SIG-M5 treated with dmso at 0.1 percent for 504 hours (cell line): Measurements from ENCODE around the gene CEP43.
A peak's percentile ranks its signal among the peaks of the same experiment; 100 is the strongest.
"Not testable (repeated sequence)": the region's sequence is repeated elsewhere in the genome, so short reads cannot be mapped to it uniquely, and the experiment has no call there.

ENCODE experiments used
- DNase-seq: peaks from one replicate; lab custom pipeline; 2025; ENCODE audit not compliant: unreplicated experiment; lab: John Stamatoyannopoulos, UW

The CEP43 gene, protein sequence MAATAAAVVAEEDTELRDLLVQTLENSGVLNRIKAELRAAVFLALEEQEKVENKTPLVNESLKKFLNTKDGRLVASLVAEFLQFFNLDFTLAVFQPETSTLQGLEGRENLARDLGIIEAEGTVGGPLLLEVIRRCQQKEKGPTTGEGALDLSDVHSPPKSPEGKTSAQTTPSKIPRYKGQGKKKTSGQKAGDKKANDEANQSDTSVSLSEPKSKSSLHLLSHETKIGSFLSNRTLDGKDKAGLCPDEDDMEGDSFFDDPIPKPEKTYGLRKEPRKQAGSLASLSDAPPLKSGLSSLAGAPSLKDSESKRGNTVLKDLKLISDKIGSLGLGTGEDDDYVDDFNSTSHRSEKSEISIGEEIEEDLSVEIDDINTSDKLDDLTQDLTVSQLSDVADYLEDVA

DNA sequence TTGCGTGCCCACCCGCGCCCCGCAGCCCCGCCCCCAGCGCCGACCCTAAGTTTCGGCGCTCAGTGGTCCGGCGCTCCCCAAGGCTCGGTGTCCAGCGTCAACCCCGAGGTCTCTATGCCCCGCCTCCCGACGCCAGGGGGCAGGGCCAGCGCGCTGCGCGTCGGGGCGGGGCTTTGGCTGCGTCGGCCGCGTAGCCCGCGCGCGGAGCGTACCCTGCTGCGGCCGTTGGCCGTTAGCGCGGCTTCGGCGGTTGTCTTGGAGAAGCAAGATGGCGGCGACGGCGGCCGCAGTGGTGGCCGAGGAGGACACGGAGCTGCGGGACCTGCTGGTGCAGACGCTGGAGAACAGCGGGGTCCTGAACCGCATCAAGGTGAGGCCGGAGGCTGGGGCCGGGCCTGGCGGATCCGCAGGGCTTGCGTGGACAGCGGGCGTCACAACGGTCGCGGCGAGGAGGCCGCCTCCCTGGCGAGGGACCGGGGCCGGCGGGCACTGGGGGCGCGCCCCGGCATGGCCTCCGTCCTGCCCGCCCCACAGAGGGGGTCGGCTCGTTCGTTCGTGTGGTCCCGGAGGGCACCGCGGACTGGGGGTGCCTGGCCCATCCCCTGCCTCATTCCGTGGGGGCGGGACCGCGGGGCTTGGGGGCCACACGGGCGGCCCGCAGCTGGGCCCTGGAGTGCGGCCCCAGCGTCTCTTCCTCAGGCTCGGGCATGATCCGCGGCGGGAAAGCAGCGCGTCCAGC, at the start of gene CEP43:
TSS of gene CEP43 (plus strand) at position 253 of the 739 bp plus-strand sequence. CDS start at position 269, 16 bp downstream.
- peak; percentile 83 for DNase-seq

DNA sequence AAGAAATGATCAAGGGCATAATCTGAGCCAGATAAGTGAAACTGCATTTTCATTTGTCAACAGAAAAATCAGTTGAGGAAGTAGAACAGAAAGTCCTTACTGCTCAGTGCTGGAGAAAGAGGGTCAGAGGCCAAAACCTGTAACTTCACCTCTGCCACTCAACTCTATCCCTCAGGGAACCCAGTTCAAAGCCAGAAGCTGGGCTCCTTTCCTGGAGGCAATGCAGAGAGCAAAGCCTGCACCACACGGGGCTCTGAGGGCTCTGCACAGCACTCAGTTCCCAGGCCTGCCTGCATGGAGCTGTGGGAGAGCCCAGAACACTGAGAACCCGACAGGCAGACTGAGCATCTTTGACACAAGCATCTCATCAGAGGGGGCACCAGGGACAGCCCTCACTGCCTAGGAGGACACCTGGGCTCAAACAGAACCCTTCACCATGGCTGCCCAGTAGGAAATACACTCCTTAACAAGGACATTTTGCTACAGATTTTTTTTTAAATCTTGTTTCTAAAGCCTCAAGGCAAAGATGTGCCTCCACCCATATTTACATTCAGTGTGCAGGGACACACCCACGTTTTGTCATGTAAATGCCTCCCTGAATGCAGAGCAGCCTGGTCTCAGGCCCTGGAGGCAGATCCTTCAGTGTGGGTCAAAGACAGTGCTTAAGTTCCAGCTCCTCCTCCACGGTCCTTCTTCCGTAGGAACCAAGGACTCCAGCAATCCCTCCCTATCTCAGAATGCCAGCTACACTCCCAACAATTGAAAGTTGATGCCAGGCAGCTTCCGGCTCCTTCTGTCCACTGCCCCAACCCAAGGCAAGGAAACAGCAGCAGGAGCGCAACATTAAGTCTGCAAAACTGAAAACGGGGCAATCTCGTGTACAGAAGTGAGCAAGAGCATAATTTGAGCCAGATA, 49.4 kb upstream of the CEP43 start:
- DNase-seq, result peak; percentile 6

DNA sequence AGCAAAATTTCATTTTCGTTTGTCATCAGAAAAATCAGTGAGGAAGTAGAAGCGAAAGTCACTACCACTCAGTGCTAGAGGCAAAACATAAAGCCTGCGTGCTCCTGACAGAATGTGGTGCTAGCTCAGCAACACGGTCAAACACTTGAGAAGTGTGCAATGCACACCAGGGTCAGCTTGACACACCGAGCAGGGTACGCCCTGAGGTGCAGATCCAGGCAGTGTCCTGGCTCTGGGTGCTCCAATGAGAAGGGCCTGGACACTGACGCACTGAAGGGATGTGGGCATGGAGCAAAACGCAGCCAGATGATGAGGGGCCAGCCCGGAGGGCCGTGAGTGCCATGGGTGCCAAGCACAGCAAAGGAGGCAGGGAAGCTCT, 48.8 kb upstream of the CEP43 start:
- DNase-seq, result no peak

DNA sequence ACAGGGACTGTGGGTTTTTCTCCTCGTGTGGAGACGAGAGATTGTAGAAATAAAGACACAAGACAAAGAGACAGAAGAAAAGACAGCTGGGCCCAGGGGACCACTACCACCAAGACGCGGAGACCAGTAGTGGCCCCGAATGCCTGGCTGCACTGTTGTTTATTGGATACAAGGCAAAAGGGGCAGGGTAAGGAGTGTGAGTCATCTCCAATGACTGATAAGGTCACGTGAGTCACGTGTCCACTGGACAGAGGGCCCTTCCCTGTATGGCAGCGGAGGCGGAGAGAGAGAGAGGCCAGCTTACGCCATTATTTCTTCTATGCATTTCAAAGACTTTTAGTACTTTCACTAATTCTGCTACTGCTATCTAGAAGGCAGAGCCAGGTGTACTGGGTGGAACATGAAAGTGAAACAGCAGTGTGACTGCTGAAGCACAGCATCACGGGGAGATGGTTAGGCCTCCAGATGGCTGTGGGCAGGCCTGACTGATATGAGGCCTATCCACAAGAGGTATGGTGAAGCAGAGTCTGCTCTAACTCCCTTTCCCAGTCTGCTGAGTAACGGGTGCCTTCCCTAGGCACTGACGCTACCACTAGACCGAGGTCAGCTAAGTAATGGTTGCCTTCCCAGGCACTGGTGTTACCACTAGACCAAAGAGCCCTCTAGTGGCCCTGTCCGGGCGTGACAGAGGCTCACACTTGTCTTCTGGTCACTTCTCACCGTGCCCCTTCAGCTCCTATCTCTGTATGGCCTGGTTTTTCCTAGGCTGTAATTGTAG, 48.1 kb upstream of the CEP43 start:
- DNase-seq, result not testable (repeated sequence)

DNA sequence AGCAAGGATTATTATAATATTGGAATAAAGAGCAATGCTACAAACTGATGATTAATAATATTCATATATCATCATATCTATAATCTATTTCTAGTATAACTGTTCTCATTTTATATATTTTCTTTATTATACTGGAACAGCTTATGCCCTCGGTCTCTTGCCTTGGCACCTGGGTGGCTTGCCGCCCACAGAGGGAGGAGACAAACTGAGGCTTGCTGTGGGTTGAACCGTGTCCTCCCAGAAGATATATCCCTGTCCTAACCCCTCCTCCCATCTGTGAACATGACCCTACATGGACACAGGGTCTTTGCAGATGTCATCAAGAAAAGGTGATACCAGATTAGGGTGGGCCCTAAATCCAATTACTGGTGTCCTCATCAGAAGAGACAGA, 47.5 kb upstream of the CEP43 start:
- DNase-seq, result no peak

DNA sequence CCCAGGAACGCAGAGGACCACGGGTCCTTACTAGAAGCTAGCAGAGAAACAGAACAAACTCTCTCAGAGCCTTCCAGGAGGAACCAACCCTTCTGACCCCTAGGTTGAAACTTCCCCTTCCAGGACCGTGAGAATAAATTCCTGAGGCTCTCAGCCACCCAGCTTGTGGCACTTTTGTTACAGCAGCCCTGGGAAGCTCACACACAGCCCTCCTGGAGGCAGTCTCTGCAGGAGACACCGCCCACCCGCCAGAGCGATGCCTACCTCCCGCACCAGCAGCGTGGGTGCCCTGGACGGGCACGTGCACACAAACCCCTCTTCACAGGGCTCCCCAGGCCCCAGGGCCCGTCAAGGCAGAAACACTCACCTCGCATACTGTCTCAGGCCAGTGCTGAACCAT, 47.1 kb upstream of the CEP43 start:
- DNase-seq, result no peak

DNA sequence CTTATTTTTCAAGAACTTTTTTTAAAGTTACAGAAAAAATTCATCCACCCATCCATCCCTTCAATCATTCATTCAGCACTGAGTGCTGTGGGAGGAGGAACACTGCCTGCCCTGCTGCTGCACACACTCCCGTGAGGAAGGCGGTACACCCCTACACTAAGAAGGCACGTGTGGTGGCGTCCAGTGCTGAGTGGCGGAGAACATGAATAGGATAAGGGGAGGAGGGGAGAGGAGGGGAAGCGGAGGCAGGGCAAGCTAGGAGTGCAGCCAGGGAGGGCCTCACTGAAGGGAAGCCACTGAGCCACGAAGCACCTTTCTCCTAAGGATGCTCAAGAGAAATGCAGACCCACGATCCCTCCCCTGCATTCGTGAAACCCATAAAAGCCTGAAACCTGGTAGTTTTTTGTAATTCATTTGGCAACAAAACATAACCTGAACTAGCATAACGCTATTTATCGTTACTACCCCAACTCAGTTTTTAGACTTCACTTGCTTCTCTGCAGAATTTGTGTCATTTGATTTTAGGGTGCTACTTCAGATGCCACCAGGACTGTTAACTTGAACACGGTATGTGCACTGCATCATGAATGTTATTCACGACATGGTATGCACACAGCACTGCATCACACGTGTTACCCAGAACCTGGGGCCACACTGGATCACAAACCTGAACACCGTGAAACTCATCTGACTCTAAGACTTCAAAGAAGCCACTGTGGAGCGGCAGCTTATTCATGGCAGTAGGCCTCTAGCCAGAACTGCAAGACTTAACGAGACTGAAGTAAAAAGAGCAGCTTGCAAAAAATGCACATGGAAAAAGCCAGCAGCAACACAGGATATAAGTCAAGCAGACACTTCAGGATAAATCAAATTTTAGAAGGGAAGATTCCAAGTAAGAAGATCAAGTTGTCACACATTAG, 46.4 kb upstream of the CEP43 start:
- no peak for DNase-seq

DNA sequence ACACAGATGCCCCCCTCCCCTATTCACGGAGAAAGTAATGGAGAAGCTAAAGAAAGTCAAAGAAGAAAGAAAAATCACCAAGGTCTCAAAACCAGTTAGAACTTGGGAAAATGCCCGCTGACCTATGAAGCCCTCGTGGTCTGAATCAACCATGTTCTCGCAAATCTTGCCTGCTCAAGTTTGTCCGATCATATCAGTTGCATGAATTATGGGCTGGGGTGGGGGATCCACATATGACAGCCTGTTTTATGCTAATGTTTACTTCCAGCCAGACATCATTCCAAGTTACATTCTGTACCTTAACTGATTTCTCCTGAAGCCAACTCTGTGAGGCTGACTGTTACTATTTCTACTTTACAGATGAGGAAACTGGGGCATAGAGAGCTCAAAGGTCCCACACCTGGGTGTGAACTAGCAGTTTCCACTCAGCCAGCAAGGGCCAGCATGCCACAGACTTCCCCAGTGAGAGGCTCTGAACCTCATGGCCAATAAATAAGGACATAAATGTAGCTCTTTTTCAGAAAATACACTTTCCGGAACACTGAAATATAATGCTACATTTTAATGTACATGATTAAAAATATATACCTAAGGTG, 45.0 kb upstream of the CEP43 start:
- no peak for DNase-seq

DNA sequence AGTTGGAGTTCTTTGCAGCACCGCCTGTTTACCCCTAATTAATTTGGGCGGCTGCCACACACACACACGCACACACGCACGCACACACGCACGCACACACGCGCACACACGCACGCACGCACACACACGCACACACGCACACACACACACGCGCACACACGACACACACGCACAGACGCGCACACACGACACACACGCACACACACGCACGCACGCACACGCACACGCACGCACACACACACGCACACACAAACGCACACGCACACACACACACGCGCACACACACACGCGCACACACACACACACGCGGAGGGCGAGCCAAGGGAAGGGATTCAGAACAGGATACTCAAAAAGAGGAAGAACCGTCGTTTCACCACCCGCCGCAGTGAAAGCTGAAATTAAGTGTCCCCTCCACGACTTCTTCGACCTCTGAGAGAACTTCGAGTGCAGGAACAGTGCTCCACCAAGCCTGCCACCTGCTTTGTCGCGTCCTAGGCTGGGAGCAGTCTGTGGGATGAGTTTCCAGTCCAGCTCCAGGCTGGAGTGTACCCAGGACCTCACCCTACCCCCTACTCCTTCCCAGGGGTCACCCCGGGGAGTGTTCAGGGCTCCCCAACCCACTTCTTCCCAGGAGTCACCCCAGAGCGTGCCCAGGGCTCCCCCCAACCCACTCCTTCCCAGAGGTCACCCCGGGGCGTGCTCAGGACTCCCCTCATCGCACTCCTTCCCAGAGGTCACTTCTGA, 43.9 kb upstream of the CEP43 start:
- peak; percentile 90 for DNase-seq

DNA sequence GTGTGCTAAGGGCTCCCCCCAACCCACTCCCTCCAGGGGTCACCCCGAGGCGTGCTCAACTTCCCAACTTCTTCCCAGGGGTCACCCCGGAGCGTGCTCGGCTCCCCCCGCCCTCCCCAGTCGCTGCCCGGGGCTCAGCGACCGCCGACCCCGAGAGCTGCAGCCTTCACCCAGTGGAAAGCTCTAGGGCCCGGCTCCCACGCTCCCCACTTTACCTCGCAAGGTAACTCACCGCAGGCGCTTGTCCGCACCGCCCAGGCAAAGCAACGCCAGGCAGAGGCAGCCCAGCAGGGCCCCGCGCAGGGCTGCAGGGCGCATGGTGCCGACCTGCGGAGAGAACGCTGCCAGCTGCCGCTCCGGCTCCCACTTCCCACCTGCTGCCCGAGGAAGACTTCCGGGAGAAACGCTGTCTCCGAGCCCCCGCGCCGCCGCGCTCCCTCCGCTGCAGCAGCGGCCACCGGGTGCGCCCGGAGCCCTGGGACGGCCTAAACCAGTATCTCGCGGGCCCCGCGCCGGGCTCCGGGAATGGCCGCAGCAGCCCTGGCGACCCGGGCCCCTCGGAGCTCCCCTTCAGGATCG, 43.2 kb upstream of the CEP43 start:
- peak; percentile 23 for DNase-seq

DNA sequence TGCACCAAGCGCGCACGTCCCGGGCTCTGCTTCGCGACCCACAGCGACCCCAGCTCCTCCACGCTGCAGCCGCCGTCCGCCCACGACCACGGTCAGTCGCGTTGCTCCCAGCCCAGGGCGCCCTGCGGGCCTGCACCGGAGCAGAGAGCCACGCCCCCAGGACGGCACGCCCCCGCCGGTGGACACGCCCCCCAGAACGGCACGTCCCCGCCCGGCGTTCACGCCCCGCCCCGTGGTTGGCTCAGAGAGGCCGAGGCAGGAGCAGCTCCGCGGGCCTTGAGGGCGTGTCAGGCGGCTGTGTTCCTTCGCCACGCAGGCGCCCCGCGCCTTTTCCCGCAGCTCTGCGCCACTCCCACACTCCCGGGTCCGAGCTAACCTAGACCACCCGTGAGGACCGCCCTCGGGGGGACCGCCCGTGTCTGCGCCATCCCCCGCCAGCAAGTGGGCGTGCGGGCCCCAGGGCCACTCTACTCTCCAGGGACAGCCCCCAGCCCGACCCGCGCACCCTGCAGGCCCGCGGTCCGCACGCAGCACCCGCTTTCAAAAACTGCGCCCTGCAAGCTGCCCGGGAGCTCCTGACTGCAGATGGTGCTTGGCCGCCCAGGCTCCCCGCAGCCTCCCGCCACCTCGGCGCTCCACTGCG, 42.6 kb upstream of the CEP43 start, which contains the start of gene RNASET2:
TSS of gene RNASET2 (minus strand) at position 107 of the 643 bp plus-strand sequence. CDS start 368 bp downstream, outside the sequence.
- peak; percentile 77 for DNase-seq

DNA sequence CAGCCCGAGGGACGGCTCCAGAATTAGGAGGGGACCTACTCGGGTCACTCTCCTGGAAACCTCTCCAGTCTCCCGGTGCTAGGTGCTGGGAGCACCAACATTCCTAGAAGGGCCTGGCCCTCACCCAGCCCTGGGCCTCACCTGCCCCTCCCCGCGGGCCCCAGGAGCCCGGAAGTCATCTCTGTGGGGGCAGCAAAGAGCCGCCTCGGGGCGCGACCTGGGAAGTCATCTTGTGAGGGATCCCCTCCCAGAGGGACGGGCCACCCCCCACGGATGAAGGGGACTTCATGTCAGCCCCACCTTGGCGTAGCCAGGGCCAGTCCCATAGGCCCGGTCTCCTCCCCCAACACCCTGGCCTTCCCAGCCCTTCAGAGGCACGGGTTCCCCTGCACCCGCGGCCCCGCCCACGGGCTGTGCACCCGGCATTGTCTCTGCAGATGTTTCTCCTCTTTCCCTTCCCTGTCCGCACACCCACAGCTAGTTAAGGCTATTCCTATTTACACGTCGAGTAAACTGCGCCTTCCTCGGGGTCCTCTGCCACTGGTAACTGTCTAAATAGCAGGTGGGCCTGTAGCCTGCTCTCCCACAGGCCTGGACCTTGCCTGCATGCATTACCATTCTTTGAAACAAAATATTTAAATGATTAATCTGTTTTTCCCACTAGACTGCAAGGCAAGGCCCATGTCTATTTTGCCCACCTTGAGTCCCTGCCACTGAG, 42.0 kb upstream of the CEP43 start:
- peak; percentile 62 for DNase-seq

DNA sequence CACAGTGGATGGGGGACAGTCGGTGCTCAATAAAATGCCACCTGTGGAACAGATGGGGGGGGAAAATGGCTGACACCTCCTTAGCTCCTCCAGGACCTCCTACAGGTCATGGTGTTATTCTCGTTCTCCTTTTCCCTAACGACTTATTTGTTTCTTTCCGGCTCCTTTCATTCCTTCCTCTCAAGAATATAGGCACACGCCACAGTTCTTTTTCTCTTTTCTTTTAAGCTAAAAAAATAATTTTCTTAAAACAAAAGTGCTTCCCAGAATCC, 41.5 kb upstream of the CEP43 start:
- no peak for DNase-seq

DNA sequence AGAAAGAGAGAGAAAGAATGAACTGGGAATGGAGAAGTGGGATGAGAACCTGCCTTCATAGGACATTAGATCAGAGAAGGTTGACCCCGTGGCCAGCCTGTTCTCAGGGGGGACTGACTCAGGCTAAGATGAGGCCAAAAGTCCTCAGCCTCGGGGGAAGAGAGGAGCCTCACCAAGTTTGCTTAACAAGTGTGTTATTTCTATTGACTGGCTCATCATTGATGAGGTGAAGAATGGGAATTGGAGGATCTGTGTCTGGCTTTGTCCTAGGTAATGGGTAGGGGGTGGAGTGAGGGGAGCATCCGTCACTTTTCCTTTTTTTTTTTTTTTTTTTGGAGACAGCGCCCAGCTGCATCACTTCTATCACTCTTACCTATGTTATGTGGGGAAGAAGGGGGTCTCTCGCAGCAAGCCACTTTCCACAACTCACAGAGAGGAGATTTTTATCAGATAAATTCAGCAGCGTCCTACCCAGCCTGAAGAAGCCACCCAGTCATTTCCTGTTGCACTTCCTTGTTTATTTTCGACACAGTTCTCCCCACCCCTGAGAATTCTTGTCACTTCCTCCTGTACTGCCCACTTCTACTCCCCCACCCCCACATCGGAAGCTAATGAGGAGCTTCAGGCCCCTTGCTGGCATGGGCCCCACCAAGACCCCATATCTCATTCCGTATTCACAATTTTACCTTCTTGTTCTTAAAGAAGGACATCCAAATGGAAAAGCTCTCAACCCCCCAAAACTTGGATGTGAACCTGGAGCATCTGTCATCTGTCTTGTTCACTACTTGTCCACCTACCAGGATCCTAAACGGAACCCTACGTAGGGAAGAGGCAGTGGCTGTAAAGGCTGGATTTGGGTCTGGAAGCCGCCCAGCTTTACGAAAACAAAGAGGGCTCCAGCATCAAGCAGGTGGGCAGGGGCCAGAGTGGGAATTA, 40.0 kb upstream of the CEP43 start:
- peak; percentile 79 for DNase-seq

DNA sequence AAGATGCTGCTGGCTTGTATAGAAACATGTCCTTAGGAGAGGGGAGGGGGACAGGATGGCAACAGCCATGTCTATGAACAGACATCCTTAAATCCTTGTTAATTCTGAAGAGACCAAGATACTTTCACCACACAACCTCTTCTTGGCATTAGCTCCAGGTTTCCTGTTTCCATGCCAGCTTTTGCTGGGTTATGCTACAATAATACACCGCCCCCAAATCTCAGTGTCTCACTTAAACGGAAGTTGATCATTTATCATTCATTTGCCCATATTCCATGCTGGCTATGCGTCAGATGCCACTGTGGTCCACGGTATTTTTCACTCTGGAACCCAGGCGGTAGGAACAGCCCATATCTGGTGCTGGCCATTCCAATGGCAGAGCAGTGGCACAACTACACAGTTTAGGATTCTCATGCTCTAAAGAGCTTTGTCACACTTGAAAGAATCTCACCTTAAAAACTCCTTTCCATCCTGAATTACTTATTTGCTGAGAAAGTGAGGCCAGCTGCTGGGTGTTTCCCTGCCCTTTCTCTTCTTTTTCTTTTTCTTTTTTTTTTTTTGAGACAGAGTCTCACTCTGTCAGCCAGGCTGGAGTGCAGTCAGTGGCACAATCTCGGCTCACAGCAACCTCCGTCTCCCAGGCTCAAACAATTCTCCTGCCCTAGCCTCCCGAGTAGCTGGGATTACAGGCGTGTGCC, 39.1 kb upstream of the CEP43 start:
- DNase-seq, result no peak
